ENCODE measurements around the gene SPAG9. TPM values are rescaled to one million over a fixed set of nuclear protein-coding genes. Genes with fewer than 3 reads are reported as not detected.

Gene SPAG9
- total RNA-seq, 1 experiment from 2014 or later = 78.5 TPM

DNA sequence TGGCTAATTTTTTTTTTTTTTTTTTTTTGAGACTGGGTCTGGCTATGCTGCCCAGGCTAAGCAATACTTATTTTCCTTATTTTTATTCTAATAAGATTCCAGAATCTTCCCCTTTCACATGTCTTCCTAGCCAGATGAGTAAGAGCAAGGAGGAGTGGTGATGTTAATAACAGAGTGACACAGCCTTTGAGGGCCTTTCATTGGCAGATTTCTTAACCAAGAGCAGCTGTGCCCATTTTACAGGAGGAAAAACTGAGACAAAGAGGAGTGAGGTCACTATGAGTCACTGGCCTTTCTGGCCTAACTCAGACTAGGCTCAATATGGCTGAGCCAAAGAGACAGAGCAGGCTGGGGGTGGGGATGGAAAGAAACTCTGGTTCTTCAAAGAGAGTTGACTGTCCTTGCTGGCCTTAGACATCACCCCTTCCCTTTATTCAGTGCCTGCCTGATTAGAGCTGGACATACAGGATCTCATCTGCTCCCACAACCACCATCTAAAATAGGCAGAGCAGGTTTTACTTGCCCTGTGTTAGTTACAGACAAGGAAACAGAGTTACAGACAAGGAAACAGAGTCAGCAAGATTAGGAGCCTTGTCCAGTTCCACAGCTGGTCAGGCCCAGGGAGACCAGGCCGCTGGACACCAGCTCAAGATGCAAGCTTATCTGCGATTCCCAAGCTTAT is 204.5 kb downstream of the SPAG9 start:
- H3K4me3 Mint-ChIP-seq (ENCODE audit: unreplicated experiment) = no peak overlapping the region
- no peak overlapping the region for H3K27ac Mint-ChIP-seq (ENCODE audit: low read depth, unreplicated experiment)
- H3K4me1 Mint-ChIP-seq (ENCODE audit: insufficient read depth, unreplicated experiment) = peaks cover 10% of the 10 kb centered on the region
- ChIA-PET POLR2A (interaction anchor here (1.1 to 1.4 kb wide), 2 partner anchors 49 to 50 kb away, joined by 3 to 9 read pairs; partner anchors contain the start of gene TOB1), CTCF (interaction anchor here (0.6 kb wide), 1 partner anchor 13 kb away, joined by 4 read pairs; no protein-coding TSS in a partner anchor)
- no peaks in the 10 kb centered on the region for H3K9me3 Mint-ChIP-seq (ENCODE audit: unreplicated experiment)
- BruUV-seq (replicated peaks) = no TSS peak
- TF ChIP-seq, protein P1, sequence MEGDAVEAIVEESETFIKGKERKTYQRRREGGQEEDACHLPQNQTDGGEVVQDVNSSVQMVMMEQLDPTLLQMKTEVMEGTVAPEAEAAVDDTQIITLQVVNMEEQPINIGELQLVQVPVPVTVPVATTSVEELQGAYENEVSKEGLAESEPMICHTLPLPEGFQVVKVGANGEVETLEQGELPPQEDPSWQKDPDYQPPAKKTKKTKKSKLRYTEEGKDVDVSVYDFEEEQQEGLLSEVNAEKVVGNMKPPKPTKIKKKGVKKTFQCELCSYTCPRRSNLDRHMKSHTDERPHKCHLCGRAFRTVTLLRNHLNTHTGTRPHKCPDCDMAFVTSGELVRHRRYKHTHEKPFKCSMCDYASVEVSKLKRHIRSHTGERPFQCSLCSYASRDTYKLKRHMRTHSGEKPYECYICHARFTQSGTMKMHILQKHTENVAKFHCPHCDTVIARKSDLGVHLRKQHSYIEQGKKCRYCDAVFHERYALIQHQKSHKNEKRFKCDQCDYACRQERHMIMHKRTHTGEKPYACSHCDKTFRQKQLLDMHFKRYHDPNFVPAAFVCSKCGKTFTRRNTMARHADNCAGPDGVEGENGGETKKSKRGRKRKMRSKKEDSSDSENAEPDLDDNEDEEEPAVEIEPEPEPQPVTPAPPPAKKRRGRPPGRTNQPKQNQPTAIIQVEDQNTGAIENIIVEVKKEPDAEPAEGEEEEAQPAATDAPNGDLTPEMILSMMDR (IDR thresholded peaks at IDR 0.05; ENCODE audit: unreplicated experiment) = no peak
- no peaks in the 10 kb centered on the region for H3K27me3 Mint-ChIP-seq (ENCODE audit: insufficient read depth, unreplicated experiment)
- intact Hi-C loops (cut with micrococcal nuclease) = no loop called here
- H3K36me3 Mint-ChIP-seq (ENCODE audit: insufficient read depth, unreplicated experiment) = no peaks in the 10 kb centered on the region
- no peak for DNase-seq (ENCODE audit: unreplicated experiment)

DNA sequence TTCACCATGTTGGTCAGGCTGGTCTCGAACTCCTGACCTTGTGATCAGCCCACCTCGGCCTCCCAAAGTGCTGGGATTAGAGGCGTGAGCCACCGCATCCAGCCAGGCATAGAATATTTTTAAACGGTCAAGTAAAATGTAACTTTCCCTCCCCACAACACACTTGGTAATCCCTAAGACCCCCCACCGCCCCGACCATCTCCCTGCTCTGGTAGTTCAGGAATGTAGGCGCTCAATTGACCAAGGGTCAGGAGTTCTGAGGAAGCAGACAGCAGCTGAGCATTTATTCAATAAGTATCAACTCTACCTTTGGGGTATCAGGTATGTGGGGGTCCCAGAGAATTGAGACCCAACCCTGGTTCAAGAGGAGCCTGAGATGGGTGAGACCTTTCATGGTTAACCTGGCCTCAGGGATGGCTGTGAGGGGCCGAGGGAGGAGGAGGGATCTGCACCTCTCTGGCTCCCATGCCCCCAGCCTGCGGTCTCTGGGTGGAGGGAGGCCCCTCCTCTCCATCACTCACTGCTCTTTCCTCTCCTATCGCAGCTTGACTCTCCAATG is 206.1 kb downstream of the SPAG9 start:
- Mint-ChIP-seq H3K27ac (ENCODE audit: low read depth, unreplicated experiment) (no peak overlapping the region), H3K9me3 (ENCODE audit: unreplicated experiment) (no peaks in the 10 kb centered on the region), H3K27me3 (ENCODE audit: insufficient read depth, unreplicated experiment) (no peaks in the 10 kb centered on the region), H3K4me1 (ENCODE audit: insufficient read depth, unreplicated experiment) (peaks cover 9% of the 10 kb centered on the region), H3K4me3 (ENCODE audit: unreplicated experiment) (no peak overlapping the region), H3K36me3 (ENCODE audit: insufficient read depth, unreplicated experiment) (no peaks in the 10 kb centered on the region)
- intact Hi-C loops (cut with micrococcal nuclease) = no loop called here
- TF ChIP-seq, protein P1 (IDR thresholded peaks at IDR 0.05; ENCODE audit: unreplicated experiment) = no peak
- no TSS peak for BruUV-seq (replicated peaks)
- no peak for DNase-seq (ENCODE audit: unreplicated experiment)
- CTCF ChIA-PET = interaction anchor here (0.7 kb wide), 1 partner anchor 35 kb away, joined by 3 read pairs; no protein-coding TSS in a partner anchor
- POLR2A ChIA-PET = interaction anchor here (1.0 to 1.1 kb wide), 2 partner anchors 11 to 14 kb away, joined by 4 to 5 read pairs; no protein-coding TSS in a partner anchor

DNA sequence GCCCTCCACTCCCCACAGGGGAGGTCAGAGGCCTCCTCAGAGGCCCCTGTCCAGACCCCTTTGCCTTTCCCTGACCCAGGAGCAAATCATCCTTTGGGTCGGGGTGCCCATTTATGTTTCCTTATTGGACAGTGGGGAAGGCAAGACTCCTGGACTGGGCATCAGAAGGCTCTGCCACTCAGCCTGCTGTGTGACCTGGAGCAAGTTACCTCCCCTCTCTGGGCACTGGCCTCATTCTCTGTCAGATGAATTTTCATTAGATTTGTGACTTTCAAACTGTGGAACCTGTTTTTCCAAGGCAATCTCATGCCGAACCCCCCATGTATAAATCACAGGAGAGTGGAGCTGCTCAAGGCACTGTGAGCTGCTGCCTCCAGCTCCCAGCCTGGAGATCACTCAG is 207.5 kb downstream of the SPAG9 start:
- TF ChIP-seq, protein P1 (IDR thresholded peaks at IDR 0.05; ENCODE audit: unreplicated experiment) = no peak
- BruUV-seq (replicated peaks) = no TSS peak
- no peak overlapping the region for H3K4me3 Mint-ChIP-seq (ENCODE audit: unreplicated experiment)
- CTCF ChIA-PET = interaction anchor here (0.7 to 1.2 kb wide), 2 partner anchors 129 to 1204 kb away, joined by 3 to 5 read pairs; no protein-coding TSS in a partner anchor
- H3K27me3 Mint-ChIP-seq (ENCODE audit: insufficient read depth, unreplicated experiment) = no peaks in the 10 kb centered on the region
- intact Hi-C loops (cut with micrococcal nuclease) = no loop called here
- H3K36me3 Mint-ChIP-seq (ENCODE audit: insufficient read depth, unreplicated experiment) = no peaks in the 10 kb centered on the region
- peaks cover 12% of the 10 kb centered on the region for H3K4me1 Mint-ChIP-seq (ENCODE audit: insufficient read depth, unreplicated experiment)
- POLR2A ChIA-PET = interaction anchor here (2.8 kb wide), 1 partner anchor 47 kb away, joined by 15 read pairs; the partner anchor contains the start of gene TOB1
- DNase-seq (ENCODE audit: unreplicated experiment) = no peak
- no peak overlapping the region for H3K27ac Mint-ChIP-seq (ENCODE audit: low read depth, unreplicated experiment)
- H3K9me3 Mint-ChIP-seq (ENCODE audit: unreplicated experiment) = no peaks in the 10 kb centered on the region

Other genes starting within 250 kb of the SPAG9 start
- gene NME1, start 32.7 kb upstream of the SPAG9 start, total RNA-seq (2022) = 268 and 324 TPM in 2 replicates
- 1,004 and 1,033 TPM in 2 replicates for gene NME2, start 45.5 kb upstream of the SPAG9 start, total RNA-seq (2022)
- gene MBTD1, start 139.2 kb upstream of the SPAG9 start, total RNA-seq (2022) = 7.4 and 7.7 TPM in 2 replicates
- 25.3 and 27.8 TPM in 2 replicates for gene UTP18, start 139.7 kb upstream of the SPAG9 start, total RNA-seq (2022)